ENCODE results near the gene GPATCH4. TPM values are rescaled to one million over a fixed set of nuclear protein-coding genes. Genes with fewer than 3 reads are reported as not detected.

Gene GPATCH4
- total RNA-seq, 2 experiments from 2014 or later: 35.3 to 36.3 TPM

- Histone ChIP-seq H3K27ac (ENCODE audit: low read depth in 1 of 2, low read length in 2 of 2) (no peak overlapping the region), H3K9me3 (ENCODE audit: control insufficient read depth in 1 of 2, insufficient read depth in 1 of 2, low read length in 2 of 2) (peaks cover 0 to 6% of the 10 kb centered on the region in 2 experiments), H3K27me3 (ENCODE audit: control insufficient read depth in 1 of 2, insufficient read depth in 2 of 2, low read length in 2 of 2) (peaks cover 21 to 30% of the 10 kb centered on the region in 2 experiments), H3K36me3 (ENCODE audit: insufficient read depth, low read length) (no peaks in the 10 kb centered on the region), H3K4me1 (ENCODE audit: insufficient read depth, low read length) (peaks cover 12% of the 10 kb centered on the region), H3K4me3 (ENCODE audit: low read length) (peak overlapping the region; percentile 44)
- H3K27me3 Mint-ChIP-seq: peaks cover 38% of the 10 kb centered on the region
- no peak overlapping the region for H3K27ac Mint-ChIP-seq
- ATAC-seq (ENCODE audit: poor library complexity): no peak
- no peak for DNase-seq
- H3K36me3 Mint-ChIP-seq (ENCODE audit: low read depth): no peaks in the 10 kb centered on the region
- ChIA-PET CTCF (interaction anchor here (1.1 to 3.3 kb wide), 2 partner anchors 36 to 92 kb away, joined by 3 to 9 read pairs; no protein-coding TSS in a partner anchor), POLR2A (interaction anchor here (1.4 to 2.0 kb wide), 4 partner anchors 9 to 72 kb away, joined by 4 to 15 read pairs (median 6); partner anchors contain the start of genes MEF2D and NAXE)
- peaks cover 17% of the 10 kb centered on the region for H3K4me1 Mint-ChIP-seq (ENCODE audit: low read depth)
- H3K4me3 Mint-ChIP-seq: peak overlapping the region; percentile 82
- TF ChIP-seq CTCF (IDR thresholded peaks at IDR 0.05): no peak
- intact Hi-C loops (cut with DNase I, micrococcal nuclease): no loop called here
- H3K9me3 Mint-ChIP-seq: no peaks in the 10 kb centered on the region
These were observed 28.6 kb downstream of the GPATCH4 start for GRCh38 chr1:156572663-156573018.

- intact Hi-C loops (cut with DNase I, micrococcal nuclease): no loop called here
- Mint-ChIP-seq H3K9me3 (no peaks in the 10 kb centered on the region), H3K27me3 (peaks cover 38% of the 10 kb centered on the region), H3K27ac (no peak within 1 kb of the TSS), H3K4me1 (ENCODE audit: low read depth) (peaks cover 17% of the 10 kb centered on the region), H3K36me3 (ENCODE audit: low read depth) (no peaks in the 10 kb centered on the region), H3K4me3 (peak within 1 kb of the TSS; percentile 82)
- Histone ChIP-seq H3K27ac (ENCODE audit: low read depth in 1 of 2, low read length in 2 of 2) (no peak within 1 kb of the TSS), H3K4me3 (ENCODE audit: low read length) (peak within 1 kb of the TSS; percentile 44), H3K36me3 (ENCODE audit: insufficient read depth, low read length) (no peaks in the 10 kb centered on the region), H3K9me3 (ENCODE audit: control insufficient read depth in 1 of 2, insufficient read depth in 1 of 2, low read length in 2 of 2) (peaks cover 0 to 6% of the 10 kb centered on the region in 2 experiments), H3K4me1 (ENCODE audit: insufficient read depth, low read length) (peaks cover 12% of the 10 kb centered on the region), H3K27me3 (ENCODE audit: control insufficient read depth in 1 of 2, insufficient read depth in 2 of 2, low read length in 2 of 2) (peaks cover 21 to 30% of the 10 kb centered on the region in 2 experiments)
- ChIA-PET CTCF (interaction anchor here (0.6 to 3.3 kb wide), 4 partner anchors 28 to 92 kb away, joined by 3 to 9 read pairs (median 5); no protein-coding TSS in a partner anchor), POLR2A (interaction anchor here (0.8 to 2.0 kb wide), 5 partner anchors 10 to 71 kb away, joined by 3 to 15 read pairs (median 6); partner anchors contain the start of genes MEF2D and NAXE)
- ATAC-seq (ENCODE audit: poor library complexity) (peak; percentile 95), DNase-seq (peak; percentile 47 to 87 (median 66))
- TF ChIP-seq CTCF (IDR thresholded peaks at IDR 0.05): no peak
These were observed 29.2 kb downstream of the GPATCH4 start, which contains the start of gene IQGAP3 for GRCh38 chr1:156571919-156572662. Gene IQGAP3, minus strand, starts transcription at chr1:156572565. Its CDS starts 36 bp downstream, at chr1:156572529.

- DNase-seq (no peak), ATAC-seq (ENCODE audit: poor library complexity) (no peak)
- H3K27me3 ChIP-seq (ENCODE audit: control insufficient read depth in 1 of 2, insufficient read depth in 2 of 2, low read length in 2 of 2): peaks cover 21 to 30% of the 10 kb centered on the region in 2 experiments
- peaks cover 17% of the 10 kb centered on the region for H3K4me1 Mint-ChIP-seq (ENCODE audit: low read depth)
- H3K9me3 ChIP-seq (ENCODE audit: control insufficient read depth in 1 of 2, insufficient read depth in 1 of 2, low read length in 2 of 2): peaks cover 0 to 6% of the 10 kb centered on the region in 2 experiments
- H3K4me3 Mint-ChIP-seq: no peak overlapping the region
- H3K9me3 Mint-ChIP-seq: no peaks in the 10 kb centered on the region
- no peak overlapping the region for H3K27ac Mint-ChIP-seq
- H3K36me3 ChIP-seq (ENCODE audit: insufficient read depth, low read length): no peaks in the 10 kb centered on the region
- TF ChIP-seq CTCF (IDR thresholded peaks at IDR 0.05): no peak
- no peak overlapping the region for H3K4me3 ChIP-seq (ENCODE audit: low read length)
- no peak overlapping the region for H3K27ac ChIP-seq (ENCODE audit: low read depth in 1 of 2, low read length in 2 of 2)
- no peaks in the 10 kb centered on the region for H3K36me3 Mint-ChIP-seq (ENCODE audit: low read depth)
- CTCF ChIA-PET: interaction anchor here (0.6 to 3.3 kb wide), 3 partner anchors 29 to 91 kb away, joined by 4 to 9 read pairs (median 6); no protein-coding TSS in a partner anchor
- POLR2A ChIA-PET: interaction anchor here (0.8 to 2.0 kb wide), 5 partner anchors 11 to 71 kb away, joined by 3 to 15 read pairs (median 6); partner anchors contain the start of genes MEF2D and NAXE
- H3K4me1 ChIP-seq (ENCODE audit: insufficient read depth, low read length): peaks cover 12% of the 10 kb centered on the region
- intact Hi-C loops (cut with DNase I, micrococcal nuclease): no loop called here
- peaks cover 38% of the 10 kb centered on the region for H3K27me3 Mint-ChIP-seq
These were observed 29.9 kb downstream of the GPATCH4 start for GRCh38 chr1:156571261-156571852.
